K562 (cell line): ENCODE data around the gene C6orf89. TPM values are rescaled to one million over a fixed set of nuclear protein-coding genes. Genes with fewer than 3 reads are reported as not detected.

Source experiments
- ATAC-seq: fragments of 200-7000 bp; cut with Tn5 transposase; 3 replicates; pipeline ENCODE4 v1.9.1; 2020; ENCODE audit warnings: moderate library complexity
- BruUV-seq: library from RNA; stranded (reverse); fragments of 400-500 nt; replicated peaks from 2 replicates; lab custom pipeline; 2021; lab: Mats Ljungman, UMichigan
- CTCF ChIA-PET: fragments of 300-600 bp; formaldehyde crosslinking; extraction: SDS; loops from one replicate; lab custom pipeline; 2021; ENCODE audit warnings: low intra/inter-chr PET ratio; lab: Yijun Ruan, JAX
- POLR2A ChIA-PET: fragments of 300-600, 350-650 bp; sonication (Branson Sonifier 250); formaldehyde crosslinking; extraction: SDS; loops from one replicate; lab custom pipeline; 2021; ENCODE audit warnings: antibody characterized with exemption, inconsistent platforms; lab: Yijun Ruan, JAX
- DNase-seq, 4 experiments: peaks; one replicate each; pipeline versions ENCODE4 v3.0.0 to v3.0.0-alpha.2; 2011 to 2018; ENCODE audit warnings: low spot score in 3 of 4, mixed read lengths in 3 of 4; ENCODE audit errors: extremely low read depth in 1 of 4
- FAIRE-seq: peaks from 2 replicates; lab custom pipeline; 2011; peaks lifted over from hg19 to GRCh38; lab: Jason Lieb, UNC
- H2AFZ ChIP-seq: 2 replicates; pipeline ENCODE4 v1.6.0; 2011; ENCODE audit warnings: low read depth, low read length, control low read depth, inconsistent platforms
- H3K27ac ChIP-seq: fragments of 200-600 bp; 3 replicates; pipeline ENCODE4 v1.8.0; 2011; ENCODE audit warnings: low read depth, mild to moderate bottlenecking, control low read depth, inconsistent platforms, low read length, moderate library complexity, mixed read lengths; ENCODE audit errors: extremely low read depth
- H3K27me3 ChIP-seq, 2 experiments: fragments of 300-600 bp in 1 of 2; 2 replicates in 1 of 2; 3 replicates in 1 of 2; pipeline versions ENCODE4 v1.6.0 to v1.8.0; 2011; ENCODE audit warnings: inconsistent platforms in 2 of 2, low read length in 2 of 2, mild to moderate bottlenecking in 1 of 2, mixed read lengths in 1 of 2, moderate library complexity in 1 of 2; ENCODE audit not compliant: control insufficient read depth in 2 of 2, insufficient read depth in 2 of 2
- H3K36me3 ChIP-seq: fragments of 300-600 bp; 3 replicates; pipeline ENCODE4 v1.8.0; 2011; ENCODE audit warnings: mild to moderate bottlenecking, low read length, inconsistent platforms; ENCODE audit not compliant: control insufficient read depth, insufficient read depth
- H3K4me1 ChIP-seq, 2 experiments: fragments of 200-600 bp in 1 of 2; replicated peaks in 1 of 2; 2 replicates in 1 of 2; 3 replicates in 1 of 2; pipeline versions ENCODE4 v1.5.1 to v1.8.0; 2011; ENCODE audit warnings: inconsistent platforms in 2 of 2, low read length in 2 of 2, mild to moderate bottlenecking in 1 of 2, mixed read lengths in 1 of 2, moderate library complexity in 1 of 2; ENCODE audit not compliant: control insufficient read depth in 2 of 2, insufficient read depth in 2 of 2
- H3K4me2 ChIP-seq: 2 replicates; pipeline ENCODE4 v1.6.1; 2011; ENCODE audit warnings: low read length, control low read depth, inconsistent platforms, mixed read lengths; ENCODE audit not compliant: insufficient read depth
- H3K4me3 ChIP-seq: fragments of 200-600 bp; sonication (generic), shearing (Covaris generic); 2 replicates; pipeline ENCODE4 v1.5.1; 2016; ENCODE audit warnings: control low read depth, inconsistent platforms
- H3K79me2 ChIP-seq: fragments of 200-600 bp; 3 replicates; pipeline ENCODE4 v1.8.0; 2011; ENCODE audit warnings: low read length, inconsistent platforms; ENCODE audit not compliant: control insufficient read depth, insufficient read depth
- H3K9ac ChIP-seq, 2 experiments: 2 replicates each; pipeline versions ENCODE4 v1.6.0 to v1.6.1; 2011; ENCODE audit warnings: low read depth in 2 of 2, low read length in 2 of 2, control low read depth in 1 of 2, inconsistent platforms in 1 of 2, mild to moderate bottlenecking in 1 of 2, mixed read lengths in 1 of 2; ENCODE audit not compliant: insufficient read depth in 1 of 2
- H3K9me1 ChIP-seq: one replicate; pipeline ENCODE4 v1.6.0; 2011; ENCODE audit warnings: inconsistent platforms, mild to moderate bottlenecking, low read length, moderate library complexity; ENCODE audit not compliant: control insufficient read depth, insufficient read depth
- H3K9me3 ChIP-seq: replicated peaks from 2 replicates; pipeline ENCODE4 v1.5.1; 2011; ENCODE audit warnings: low read depth, low read length, inconsistent platforms; ENCODE audit not compliant: control insufficient read depth, insufficient read depth
- H4K20me1 ChIP-seq: replicated peaks from 2 replicates; pipeline ENCODE4 v1.6.1; 2011; ENCODE audit warnings: low read length, inconsistent platforms, mixed read lengths; ENCODE audit not compliant: control insufficient read depth, insufficient read depth
- HDAC8 ChIP-seq: fragments of 450-650 bp; IDR thresholded peaks from 2 replicates; pipeline ENCODE4 v1.6.1; 2016; ENCODE audit warnings: mild to moderate bottlenecking, missing genetic modification characterization, moderate library complexity, missing compliant biosample characterization
- KLF6 ChIP-seq: fragments of 250-450 bp; sonication (Bioruptor Pico); IDR thresholded peaks from 2 replicates; pipeline ENCODE4 v1.4.0; 2020; ENCODE audit warnings: mild to moderate bottlenecking, moderate library complexity, borderline replicate concordance
- MITF ChIP-seq: IDR thresholded peaks from 2 replicates; pipeline ENCODE4 v1.6.1; 2014; ENCODE audit warnings: antibody characterized with exemption
- SRSF9 ChIP-seq: fragments of 200-400 bp; formaldehyde crosslinking; IDR thresholded peaks from 2 replicates; pipeline ENCODE4 v1.6.1; 2017; ENCODE audit warnings: low read depth, low read length, borderline replicate concordance
- ZNF143 ChIP-seq: sonication (generic); formaldehyde crosslinking; IDR thresholded peaks from 2 replicates; pipeline ENCODE4 v1.9.0; 2022; ENCODE audit warnings: mild to moderate bottlenecking, missing genetic modification reagents
- ZNF253 ChIP-seq: fragments of 250-450 bp; sonication (Bioruptor Pico); conservative IDR thresholded peaks from 2 replicates; pipeline ENCODE4 v1.6.1; 2021; ENCODE audit warnings: mild to moderate bottlenecking
- ZNF311 ChIP-seq: fragments of 250-450 bp; sonication (Bioruptor Pico); IDR thresholded peaks from 2 replicates; pipeline ENCODE4 v1.4.0; 2020; ENCODE audit warnings: mild to moderate bottlenecking, moderate library complexity
- WGBS: fragments of 100-300 bp; shearing (Covaris generic); methylation state at CpG from one replicate; pipeline ENCODE4 v1.1.6; 2016; ENCODE audit warnings: low coverage, mixed read lengths; ENCODE audit not compliant: insufficient coverage; ENCODE audit errors: missing lambda C conversion rate; 5-methylcytosine and 5-hydroxymethylcytosine counted together
- in situ Hi-C: fragments of 300-500 bp; cut with MboI; formaldehyde crosslinking; loops from 4 replicates; pipeline ENCODE4 v1.15.0; 2018; ENCODE audit warnings: inconsistent platforms, mixed read lengths
- intact Hi-C: fragments of 100-400 bp; cut with micrococcal nuclease; formaldehyde crosslinking; loops from 2 replicates; pipeline ENCODE4 v1.14.2; 2022
- polyA plus RNA-seq, 8 experiments: library from polyadenylated mRNA; depleted of rRNA in 4 of 8; stranded (reverse) in 5 of 8; unstranded in 3 of 8; fragments of >200 nt; fragmentation: Nextera tagmentation in 2 of 8; fragmentation: Illumina TruSeq in 1 of 8; extraction: Ambion mirVana in 2 of 8; extraction: Trizol in 1 of 8; gene quantifications; 2 replicates each; pipeline versions ENCODE4 v1.2.1 to v1.2.3, GENCODE V29; 2011 to 2014; ENCODE audit warnings: inconsistent platforms in 1 of 8, missing spikeins in 1 of 8
- total RNA-seq, 7 experiments: library from RNA; depleted of rRNA in 6 of 7; stranded (reverse); fragments of >200 nt in 6 of 7; fragmentation: Illumina TruSeq in 2 of 7; extraction: Trizol in 2 of 7; gene quantifications; 2 replicates each; pipeline versions ENCODE4 v1.2.1 to v1.2.3, GENCODE V29; 2011 to 2021; ENCODE audit warnings: low replicate concordance in 1 of 7
- TF ChIP-seq, protein P1 (sequence below), 2 experiments: fragments of 450-650 bp; IDR thresholded peaks; 2 replicates each; pipeline ENCODE4 v1.6.1; 2018; ENCODE audit warnings: mild to moderate bottlenecking in 2 of 2, low read depth in 1 of 2; ENCODE audit not compliant: partially characterized antibody in 2 of 2

The C6orf89 gene
- total and polyA plus RNA-seq, 9 of the 15 experiments (the other 6 are each of a cell fraction or from before 2014, with no cell fraction given), result 35.2 to 111 (median 58.5) TPM

DNA sequence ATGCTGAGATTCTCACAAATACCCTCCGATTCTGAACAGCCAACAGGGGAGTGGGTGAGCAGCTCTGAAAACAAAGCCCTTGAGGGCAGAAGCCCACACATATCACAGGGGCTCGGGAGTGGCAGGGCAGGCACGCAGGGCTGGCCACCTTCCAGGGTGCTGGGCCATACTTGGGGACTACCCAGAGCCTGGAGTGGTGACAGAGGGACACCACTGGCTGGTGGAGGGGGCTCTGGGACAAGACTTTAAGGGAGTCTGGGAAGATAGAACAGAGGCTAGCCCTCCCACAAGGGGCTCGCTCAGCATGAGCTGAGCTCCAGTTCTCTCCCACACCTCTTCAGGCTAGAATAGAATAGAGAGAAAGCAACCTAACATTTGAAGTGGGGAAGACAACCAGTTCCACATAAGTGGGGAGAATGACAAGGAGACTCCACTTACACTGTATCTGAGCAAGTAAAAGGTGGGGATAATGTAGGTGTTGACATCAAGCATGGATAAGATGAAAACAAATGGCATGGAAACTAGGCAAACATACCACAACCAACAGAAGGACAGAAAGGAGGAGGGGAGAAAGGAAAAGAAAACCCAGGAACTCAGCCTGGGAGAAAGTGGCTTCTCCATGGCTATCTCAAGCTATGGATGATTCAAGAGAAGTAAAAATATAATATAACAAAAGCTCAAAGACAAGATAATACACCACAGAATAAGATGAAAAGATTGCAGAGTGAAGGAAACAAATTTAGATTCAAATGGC lies 18.1 kb upstream of the C6orf89 start:
- intact Hi-C loops, result no loop called here
- Histone ChIP-seq H3K27me3 (no peaks in the 10 kb centered on the region), H3K4me1 (peaks cover 22 to 32% of the 10 kb centered on the region in 2 experiments), H3K9me1 (no peaks in the 10 kb centered on the region), H3K36me3 (peaks cover 96% of the 10 kb centered on the region), H3K9ac (peak overlapping the region in 1 of 2 experiments; percentile 13; a peak in 2 of 4 replicates), H3K27ac (no peak overlapping the region), H3K9me3 (no peaks in the 10 kb centered on the region), H3K4me2 (no peak overlapping the region), H4K20me1 (no peaks in the 10 kb centered on the region)
- no TSS peak for BruUV-seq
- in situ Hi-C loops, result no loop called here
- FAIRE-seq, result no peak
- POLR2A ChIA-PET, result interaction anchor here (0.7 to 8.9 kb wide), 4 partner anchors 8 to 19 kb away, joined by 3 to 60 read pairs (median 3); no protein-coding TSS in a partner anchor
- DNase-seq, result no peak
- ATAC-seq, result no peak
- WGBS, result 79% methylated on average over 4 of the region's 4 CpGs
- TF ChIP-seq SRSF9 (no peak), KLF6 (no peak), ZNF253 (CRISPR knock-in tag) (no peak), MITF (no peak), HDAC8 (tag) (no peak), ZNF143 (CRISPR knock-in tag) (no peak), ZNF311 (CRISPR knock-in tag) (no peak)
- TF ChIP-seq, protein P1, sequence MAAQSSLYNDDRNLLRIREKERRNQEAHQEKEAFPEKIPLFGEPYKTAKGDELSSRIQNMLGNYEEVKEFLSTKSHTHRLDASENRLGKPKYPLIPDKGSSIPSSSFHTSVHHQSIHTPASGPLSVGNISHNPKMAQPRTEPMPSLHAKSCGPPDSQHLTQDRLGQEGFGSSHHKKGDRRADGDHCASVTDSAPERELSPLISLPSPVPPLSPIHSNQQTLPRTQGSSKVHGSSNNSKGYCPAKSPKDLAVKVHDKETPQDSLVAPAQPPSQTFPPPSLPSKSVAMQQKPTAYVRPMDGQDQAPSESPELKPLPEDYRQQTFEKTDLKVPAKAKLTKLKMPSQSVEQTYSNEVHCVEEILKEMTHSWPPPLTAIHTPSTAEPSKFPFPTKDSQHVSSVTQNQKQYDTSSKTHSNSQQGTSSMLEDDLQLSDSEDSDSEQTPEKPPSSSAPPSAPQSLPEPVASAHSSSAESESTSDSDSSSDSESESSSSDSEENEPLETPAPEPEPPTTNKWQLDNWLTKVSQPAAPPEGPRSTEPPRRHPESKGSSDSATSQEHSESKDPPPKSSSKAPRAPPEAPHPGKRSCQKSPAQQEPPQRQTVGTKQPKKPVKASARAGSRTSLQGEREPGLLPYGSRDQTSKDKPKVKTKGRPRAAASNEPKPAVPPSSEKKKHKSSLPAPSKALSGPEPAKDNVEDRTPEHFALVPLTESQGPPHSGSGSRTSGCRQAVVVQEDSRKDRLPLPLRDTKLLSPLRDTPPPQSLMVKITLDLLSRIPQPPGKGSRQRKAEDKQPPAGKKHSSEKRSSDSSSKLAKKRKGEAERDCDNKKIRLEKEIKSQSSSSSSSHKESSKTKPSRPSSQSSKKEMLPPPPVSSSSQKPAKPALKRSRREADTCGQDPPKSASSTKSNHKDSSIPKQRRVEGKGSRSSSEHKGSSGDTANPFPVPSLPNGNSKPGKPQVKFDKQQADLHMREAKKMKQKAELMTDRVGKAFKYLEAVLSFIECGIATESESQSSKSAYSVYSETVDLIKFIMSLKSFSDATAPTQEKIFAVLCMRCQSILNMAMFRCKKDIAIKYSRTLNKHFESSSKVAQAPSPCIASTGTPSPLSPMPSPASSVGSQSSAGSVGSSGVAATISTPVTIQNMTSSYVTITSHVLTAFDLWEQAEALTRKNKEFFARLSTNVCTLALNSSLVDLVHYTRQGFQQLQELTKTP (IDR thresholded peaks at IDR 0.05; ENCODE audit: low read depth in 1 of 2, partially characterized antibody in 2 of 2), result no peak
- TF ChIP-seq, all 486 proteins: peak for 0
- no peak overlapping the region for H2AFZ ChIP-seq
- no peak overlapping the region for H3K4me3 ChIP-seq
- CTCF ChIA-PET, result no interaction called here
- peaks cover 94% of the 10 kb centered on the region for H3K79me2 ChIP-seq
